Fibroblast of peridontal ligament (primary cell): ENCODE data around the gene WDCP.
"Not testable (repeated sequence)": the region's sequence is repeated elsewhere in the genome, so short reads cannot be mapped to it uniquely, and the experiment has no call there.

ENCODE experiments used
- DNase-seq: peaks from one replicate; pipeline ENCODE4 v3.0.0-alpha.2; 2010; ENCODE audit errors: extremely low read depth

WDCP gene

GRCh38 chr2:24022324-24022974 is 24.7 kb downstream of the WDCP start:
- DNase-seq = no peak

GRCh38 chr2:24021122-24021998 is 25.8 kb downstream of the WDCP start:
- DNase-seq = no peak

- DNase-seq = no peak
Observed at GRCh38 chr2:24020244-24020643, 26.9 kb downstream of the WDCP start.

GRCh38 chr2:24019729-24020128 is 27.5 kb downstream of the WDCP start:
- DNase-seq = no peak

GRCh38 chr2:24018241-24018640 is 28.9 kb downstream of the WDCP start:
- no peak for DNase-seq

- DNase-seq = no peak
Observed at GRCh38 chr2:24017711-24018110, 29.5 kb downstream of the WDCP start.

GRCh38 chr2:24016853-24017703 is 30.1 kb downstream of the WDCP start:
- DNase-seq = no peak

- no peak for DNase-seq
Observed at GRCh38 chr2:24016376-24016761, 30.8 kb downstream of the WDCP start.

- DNase-seq = peak; percentile 37
Observed at GRCh38 chr2:24015562-24016375, 31.4 kb downstream of the WDCP start.

- DNase-seq = not testable (repeated sequence)
Observed at GRCh38 chr2:24014902-24015301, 32.3 kb downstream of the WDCP start.

GRCh38 chr2:24012521-24013188 is 34.5 kb downstream of the WDCP start:
- DNase-seq = no peak

GRCh38 chr2:24011250-24012104 is 35.7 kb downstream of the WDCP start:
- DNase-seq = no peak

GRCh38 chr2:24010477-24011249 is 36.5 kb downstream of the WDCP start:
- no peak for DNase-seq

- DNase-seq = no peak
Observed at GRCh38 chr2:24009680-24010476, 37.3 kb downstream of the WDCP start, which contains the start of gene MFSD2B. TSS of gene MFSD2B (plus strand) at chr2:24010085. CDS start at chr2:24010097, 12 bp downstream.

GRCh38 chr2:24009367-24009679 is 37.9 kb downstream of the WDCP start:
- no peak for DNase-seq

- no peak for DNase-seq
Observed at GRCh38 chr2:24008672-24009366, 38.4 kb downstream of the WDCP start.

GRCh38 chr2:24007693-24008092 is 39.5 kb downstream of the WDCP start:
- no peak for DNase-seq

- DNase-seq = no peak
Observed at GRCh38 chr2:23994567-23994966, 52.6 kb downstream of the WDCP start.
